Prostate gland (tissue), 2 donors: Measurements from ENCODE around the gene TENT5C. TPM values are rescaled to one million over a fixed set of nuclear protein-coding genes. Genes with fewer than 3 reads are reported as not detected.

Experiments
- DNase-seq: peaks from one replicate; pipeline ENCODE4 v3.0.0-alpha.2; 2019; ENCODE audit warnings: low spot score
- H3K27ac ChIP-seq, 2 donors: fragments of 200-600 bp; sonication (generic); 2 replicates each; pipeline ENCODE4 v1.5.1; 2017 to 2019
- H3K27me3 ChIP-seq: fragments of 200-600 bp; sonication (generic); replicated peaks from 2 replicates; pipeline ENCODE4 v1.5.1; 2019; ENCODE audit not compliant: insufficient read depth
- H3K36me3 ChIP-seq, 2 donors: fragments of 200-600 bp; sonication (generic); 1 replicate in 1 of 2; 2 replicates in 1 of 2; pipeline versions ENCODE4 v1.5.1 to v1.8.1; 2017 to 2019
- H3K4me1 ChIP-seq: fragments of 200-600 bp; sonication (generic); replicated peaks from 2 replicates; pipeline ENCODE4 v1.5.1; 2019
- H3K4me3 ChIP-seq, 2 donors: fragments of 200-600 bp; sonication (generic); 2 replicates each; pipeline ENCODE4 v1.5.1; 2017 to 2019
- H3K9me3 ChIP-seq: fragments of 200-600 bp; sonication (generic); 2 replicates; pipeline ENCODE4 v1.5.1; 2017
- CTCF ChIP-seq, 4 experiments: fragments of 200-600 bp in 2 of 4; fragments of 450-650 bp in 2 of 4; sonication (generic) in 2 of 4; IDR thresholded peaks; 1 replicate in 3 of 4; 2 replicates in 1 of 4; pipeline ENCODE4 v1.5.1; 2016 to 2019; ENCODE audit warnings: antibody characterized with exemption in 4 of 4, mild to moderate bottlenecking in 2 of 4, moderate library complexity in 2 of 4
- POLR2A ChIP-seq: fragments of 450-650 bp; IDR thresholded peaks from one replicate; pipeline ENCODE4 v1.6.1; 2016; ENCODE audit warnings: antibody characterized with exemption, mild to moderate bottlenecking
- POLR2AphosphoS5 ChIP-seq: sonication (generic); formaldehyde crosslinking; IDR thresholded peaks from one replicate; pipeline ENCODE4 v1.6.1; 2017; ENCODE audit warnings: antibody characterized with exemption
- WGBS: methylation state at CpG from one replicate; pipeline ENCODE4 v1.1.5; 2018; 5-methylcytosine and 5-hydroxymethylcytosine counted together
- intact Hi-C: fragments of 100-400 bp; cut with DNase I; formaldehyde crosslinking; loops from one replicate; pipeline ENCODE4 v1.14.2; 2022
- total RNA-seq, 2 donors: library from RNA; depleted of rRNA; stranded (reverse); fragments of >200 nt; gene quantifications; one replicate each; pipeline ENCODE4 v1.1.0, GENCODE V29; 2016

Gene TENT5C
- total RNA-seq, 2 donors from 2014 or later: 23.1 to 28.7 TPM

GRCh38 chr1:117657031-117657430 is 51.2 kb downstream of the TENT5C start:
- peak; percentile 53 for DNase-seq
- Histone ChIP-seq H3K9me3 (no peaks in the 10 kb centered on the region), H3K4me3 (no peak overlapping the region), H3K27ac (no peak overlapping the region), H3K36me3 (no peaks in the 10 kb centered on the region), H3K27me3 (no peaks in the 10 kb centered on the region), H3K4me1 (no peaks in the 10 kb centered on the region)
- WGBS: 27% methylated on average over 3 of the region's 3 CpGs
- intact Hi-C loops: no loop called here
- peak; percentile 22 for TF ChIP-seq POLR2AphosphoS5
- TF ChIP-seq POLR2A: no peak
- TF ChIP-seq CTCF (IDR thresholded peaks at IDR 0.05): no peak

GRCh38 chr1:117657949-117658660 is 52.3 kb downstream of the TENT5C start:
- DNase-seq: no peak
- Histone ChIP-seq H3K27me3 (no peaks in the 10 kb centered on the region), H3K9me3 (no peaks in the 10 kb centered on the region), H3K36me3 (no peaks in the 10 kb centered on the region), H3K27ac (no peak overlapping the region), H3K4me3 (no peak overlapping the region), H3K4me1 (no peaks in the 10 kb centered on the region)
- intact Hi-C loops: no loop called here
- WGBS: over 99% methylated on average over 5 of the region's 5 CpGs
- TF ChIP-seq POLR2AphosphoS5 (no peak), POLR2A (no peak), CTCF (IDR thresholded peaks at IDR 0.05) (no peak)

- no peak overlapping the region for H3K27ac ChIP-seq
- DNase-seq: no peak
- WGBS: 100% methylated on average over 3 of the region's 3 CpGs
Observed at GRCh38 chr1:117658676-117659075, 52.8 kb downstream of the TENT5C start.

GRCh38 chr1:117659550-117660270 is 53.9 kb downstream of the TENT5C start:
- Histone ChIP-seq H3K27ac (no peak overlapping the region), H3K9me3 (no peaks in the 10 kb centered on the region), H3K4me3 (no peak overlapping the region), H3K4me1 (no peaks in the 10 kb centered on the region), H3K36me3 (no peaks in the 10 kb centered on the region), H3K27me3 (no peaks in the 10 kb centered on the region)
- intact Hi-C loops: no loop called here
- DNase-seq: no peak
- 21% methylated on average over 6 of the region's 6 CpGs for WGBS
- TF ChIP-seq CTCF (IDR thresholded peaks at IDR 0.05) (no peak), POLR2A (no peak), POLR2AphosphoS5 (no peak)

More at GRCh38 chr1:117658676-117659075, 52.8 kb downstream of the TENT5C start:
- Histone ChIP-seq H3K4me3 (no peak overlapping the region), H3K36me3 (no peaks in the 10 kb centered on the region), H3K27me3 (no peaks in the 10 kb centered on the region), H3K9me3 (no peaks in the 10 kb centered on the region), H3K4me1 (no peaks in the 10 kb centered on the region)
- intact Hi-C loops: no loop called here
- no peak for TF ChIP-seq CTCF (IDR thresholded peaks at IDR 0.05)
- no peak for TF ChIP-seq POLR2AphosphoS5
- no peak for TF ChIP-seq POLR2A
